ENCODE data around the gene KCNIP1. TPM values are rescaled to one million over a fixed set of nuclear protein-coding genes. Genes with fewer than 3 reads are reported as not detected.

Gene KCNIP1
- total and polyA plus RNA-seq, 2 of the 13 experiments (the other 11 are each of a cell fraction or from before 2014, with no cell fraction given), result not detected

GRCh38 chr5:170747357-170747756 lies 243.5 kb downstream of the KCNIP1 start (continued):
- TF ChIP-seq ZNF407 (CRISPR knock-in tag; IDR thresholded peaks at IDR 0.05; ENCODE audit: not compliant biosample characterization) (no peak), RBAK (CRISPR knock-in tag; IDR thresholded peaks at IDR 0.05) (no peak), CREB1 (IDR thresholded peaks at IDR 0.05) (no peak), CREB1 (CRISPR knock-in tag; IDR thresholded peaks at IDR 0.05) (no peak), ZIK1 (CRISPR knock-in tag; IDR thresholded peaks at IDR 0.05; ENCODE audit: borderline replicate concordance, low read depth) (no peak), ZNF546 (CRISPR knock-in tag; conservative IDR thresholded peaks at IDR 0.05) (no peak), YEATS4 (CRISPR knock-in tag; IDR thresholded peaks at IDR 0.05; ENCODE audit: borderline replicate concordance) (no peak), RARA (CRISPR knock-in tag; IDR thresholded peaks at IDR 0.05) (no peak)

Measured in HepG2 (cell line).